MCF 10A (cell line): ENCODE results near the gene PER3. TPM values are rescaled to one million over a fixed set of nuclear protein-coding genes. Genes with fewer than 3 reads are reported as not detected.

ENCODE experiments used
- BruUV-seq: library from RNA; stranded (reverse); fragments of 400-500 nt; replicated peaks from 2 replicates; lab custom pipeline; 2021; lab: Mats Ljungman, UMichigan
- CTCF ChIA-PET: fragments of 300-600 bp; sonication (Branson Sonifier 250); formaldehyde crosslinking; extraction: SDS; loops from one replicate; lab custom pipeline; 2021; ENCODE audit warnings: antibody characterized with exemption, inconsistent platforms; lab: Yijun Ruan, JAX
- POLR2A ChIA-PET: fragments of 300-600, 350-650 bp; sonication (Branson Sonifier 250); formaldehyde crosslinking; extraction: SDS; loops from one replicate; lab custom pipeline; 2020; ENCODE audit warnings: antibody characterized with exemption, inconsistent platforms; lab: Yijun Ruan, JAX
- DNase-seq: peaks from one replicate; pipeline ENCODE4 v3.0.0-alpha.2; 2018; ENCODE audit not compliant: unreplicated experiment
- H3K27ac Mint-ChIP-seq: one replicate; pipeline ENCODE4 v1.8.0; 2022; ENCODE audit warnings: mild to moderate bottlenecking, low read depth, mixed read lengths; ENCODE audit not compliant: unreplicated experiment
- H3K27me3 Mint-ChIP-seq: one replicate; pipeline ENCODE4 v1.8.0; 2022; ENCODE audit warnings: mixed read lengths; ENCODE audit not compliant: insufficient read depth, unreplicated experiment
- H3K36me3 Mint-ChIP-seq: one replicate; pipeline ENCODE4 v1.8.0; 2022; ENCODE audit warnings: mild to moderate bottlenecking, moderate library complexity, mixed read lengths; ENCODE audit not compliant: insufficient read depth, unreplicated experiment
- H3K4me1 Mint-ChIP-seq: one replicate; pipeline ENCODE4 v1.8.0; 2022; ENCODE audit warnings: mixed read lengths; ENCODE audit not compliant: insufficient read depth, unreplicated experiment
- H3K4me3 Mint-ChIP-seq: one replicate; pipeline ENCODE4 v1.8.0; 2022; ENCODE audit warnings: mild to moderate bottlenecking, moderate library complexity, mixed read lengths; ENCODE audit not compliant: unreplicated experiment
- H3K9me3 Mint-ChIP-seq: one replicate; pipeline ENCODE4 v1.8.0; 2022; ENCODE audit warnings: mixed read lengths; ENCODE audit not compliant: unreplicated experiment
- CTCF ChIP-seq: fragments of 200-600 bp; IDR thresholded peaks from one replicate; pipeline ENCODE4 v1.8.0; 2022; ENCODE audit warnings: antibody characterized with exemption, mild to moderate bottlenecking; ENCODE audit not compliant: unreplicated experiment
- intact Hi-C: fragments of 100-400 bp; cut with micrococcal nuclease; formaldehyde crosslinking; loops from 2 replicates; pipeline ENCODE4 v1.14.1; 2022
- total RNA-seq: library from RNA; stranded (reverse); gene quantifications from 2 replicates; pipeline ENCODE4 v1.2.3, GENCODE V29; 2022

PER3 gene
- total RNA-seq, 1 experiment from 2014 or later = 0.84 TPM

- Mint-ChIP-seq H3K4me1 (no peaks in the 10 kb centered on the region), H3K9me3 (no peaks in the 10 kb centered on the region), H3K27me3 (no peaks in the 10 kb centered on the region), H3K4me3 (no peak overlapping the region), H3K27ac (no peak overlapping the region), H3K36me3 (no peaks in the 10 kb centered on the region)
- CTCF ChIA-PET = interaction anchor here (0.6 kb wide), 1 partner anchor 821 kb away, joined by 3 read pairs; no protein-coding TSS in a partner anchor
- no peak for DNase-seq
- no peak for TF ChIP-seq CTCF
- POLR2A ChIA-PET = no interaction called here
- no TSS peak for BruUV-seq
- intact Hi-C loops = no loop called here
Measured at GRCh38 chr1:7862211-7863060, 78.3 kb downstream of the PER3 start.

- Mint-ChIP-seq H3K4me1 (no peaks in the 10 kb centered on the region), H3K4me3 (no peak overlapping the region), H3K27me3 (no peaks in the 10 kb centered on the region), H3K9me3 (no peaks in the 10 kb centered on the region), H3K27ac (no peak overlapping the region), H3K36me3 (no peaks in the 10 kb centered on the region)
- DNase-seq = no peak
- no TSS peak for BruUV-seq
- no peak for TF ChIP-seq CTCF
- ChIA-PET CTCF (no interaction called here), POLR2A (no interaction called here)
- intact Hi-C loops = no loop called here
Measured at GRCh38 chr1:7863756-7864328, 79.8 kb downstream of the PER3 start.

GRCh38 chr1:7865978-7866377 is 81.9 kb downstream of the PER3 start:
- Mint-ChIP-seq H3K9me3 (no peaks in the 10 kb centered on the region), H3K36me3 (no peaks in the 10 kb centered on the region), H3K27ac (no peak overlapping the region), H3K27me3 (no peaks in the 10 kb centered on the region), H3K4me3 (no peak overlapping the region), H3K4me1 (no peaks in the 10 kb centered on the region)
- no peak for TF ChIP-seq CTCF
- BruUV-seq = no TSS peak
- ChIA-PET CTCF (interaction anchor here (0.7 kb wide), 1 partner anchor 113 kb away, joined by 3 read pairs; no protein-coding TSS in a partner anchor), POLR2A (no interaction called here)
- intact Hi-C loops = no loop called here
- no peak for DNase-seq

- DNase-seq = no peak
- intact Hi-C loops = no loop called here
- POLR2A ChIA-PET = no interaction called here
- BruUV-seq = no TSS peak
- no peaks in the 10 kb centered on the region for H3K36me3 Mint-ChIP-seq
- no peaks in the 10 kb centered on the region for H3K27me3 Mint-ChIP-seq
- no peaks in the 10 kb centered on the region for H3K4me1 Mint-ChIP-seq
- no peak overlapping the region for H3K4me3 Mint-ChIP-seq
- CTCF ChIA-PET = no interaction called here
- no peaks in the 10 kb centered on the region for H3K9me3 Mint-ChIP-seq
- TF ChIP-seq CTCF = no peak
- H3K27ac Mint-ChIP-seq = no peak overlapping the region
Measured at GRCh38 chr1:7868070-7868780, 84.1 kb downstream of the PER3 start.
